Spleen (tissue), 13 donors: ENCODE data around the gene NIP7. TPM values are rescaled to one million over a fixed set of nuclear protein-coding genes. Genes with fewer than 3 reads are reported as not detected.
"Not testable (repeated sequence)": the region's sequence is repeated elsewhere in the genome, so short reads cannot be mapped to it uniquely, and the experiment has no call there.

ENCODE experiments used
- DNase-seq: peaks from one replicate; pipeline ENCODE4 v3.0.0-alpha.2; 2020
- H3K27ac ChIP-seq, 8 donors: fragments of 200-600 bp; sonication (generic) in 7 of 8; 1 replicate in 4 of 8; 2 replicates in 4 of 8; pipeline versions ENCODE4 v1.5.0 to v1.8.0; 2016 to 2021; ENCODE audit warnings: inconsistent platforms in 4 of 8, mild to moderate bottlenecking in 4 of 8, moderate library complexity in 1 of 8
- H3K27me3 ChIP-seq, 7 donors: fragments of 200-600 bp; sonication (generic) in 6 of 7; replicated peaks in 1 of 7; 1 replicate in 4 of 7; 2 replicates in 3 of 7; pipeline versions ENCODE4 v1.5.0 to v1.8.0; 2016 to 2021; ENCODE audit warnings: inconsistent platforms in 3 of 7, mild to moderate bottlenecking in 1 of 7
- H3K36me3 ChIP-seq, 6 donors: fragments of 200-600 bp; sonication (generic) in 5 of 6; 1 replicate in 4 of 6; 2 replicates in 2 of 6; pipeline versions ENCODE4 v1.5.0 to v1.8.0; 2016 to 2021; ENCODE audit warnings: inconsistent platforms in 2 of 6
- H3K4me1 ChIP-seq, 6 donors: fragments of 200-600 bp; sonication (generic) in 5 of 6; 1 replicate in 3 of 6; 2 replicates in 3 of 6; pipeline versions ENCODE4 v1.5.0 to v1.8.0; 2016 to 2021; ENCODE audit warnings: inconsistent platforms in 3 of 6
- H3K4me3 ChIP-seq, 8 donors: fragments of 200-600 bp; sonication (generic) in 7 of 8; 1 replicate in 4 of 8; 2 replicates in 4 of 8; pipeline versions ENCODE4 v1.5.0 to v1.8.0; 2016 to 2021; ENCODE audit warnings: inconsistent platforms in 4 of 8, mild to moderate bottlenecking in 4 of 8, moderate library complexity in 2 of 8
- H3K9me3 ChIP-seq, 8 donors: fragments of 200-600 bp; sonication (generic) in 7 of 8; 1 replicate in 4 of 8; 2 replicates in 4 of 8; pipeline versions ENCODE4 v1.5.0 to v1.8.0; 2016 to 2021; ENCODE audit warnings: inconsistent platforms in 4 of 8
- POLR2A ChIP-seq, 3 donors: fragments of 450-650 bp; IDR thresholded peaks; one replicate each; pipeline ENCODE4 v1.5.1; 2017; ENCODE audit warnings: antibody characterized with exemption in 3 of 3, mild to moderate bottlenecking in 1 of 3
- POLR2AphosphoS5 ChIP-seq, 3 donors: sonication (generic); formaldehyde crosslinking; IDR thresholded peaks; one replicate each; pipeline ENCODE4 v1.5.1; 2017; ENCODE audit warnings: antibody characterized with exemption in 3 of 3
- WGBS, 5 donors: extraction: QIAGEN DNeasy Blood & Tissue Kit in 3 of 5; methylation state at CpG; one replicate each; pipeline versions ENCODE4 v1.1.5 to v1.1.7; 2013 to 2018; 5-methylcytosine and 5-hydroxymethylcytosine counted together
- intact Hi-C: fragments of 100-400 bp; cut with DNase I; formaldehyde crosslinking; loops from one replicate; pipeline ENCODE4 v1.15.0; 2023; ENCODE audit warnings: low total_unique reads
- long read RNA-seq, 2 donors: transcript quantifications; one replicate each; lab custom pipeline, GENCODE V29; 2026
- polyA plus RNA-seq, 3 donors: library from polyadenylated mRNA; stranded (reverse); fragments of 200-250 nt; gene quantifications; one replicate each; pipeline ENCODE4 v1.2.1, GENCODE V29; 2013
- total RNA-seq, 7 donors: library from RNA; depleted of rRNA in 3 of 7; stranded (reverse); fragments of >200 nt in 3 of 7; fragmentation: NEBNext Ultra II Directional in 4 of 7; extraction: Animal tissue kit (Norgen Biotek cat#: 25700) in 4 of 7; gene quantifications; one replicate each; pipeline versions ENCODE4 v1.1.0 to v1.2.1, GENCODE V29; 2016 to 2021
- TF ChIP-seq, protein P1 (sequence below), 11 experiments: fragments of 200-600 bp in 7 of 11; fragments of 450-650 bp in 4 of 11; sonication (generic) in 4 of 11; IDR thresholded peaks in 8 of 11; conservative IDR thresholded peaks in 3 of 11; 1 replicate in 7 of 11; 2 replicates in 4 of 11; pipeline versions ENCODE4 v1.4.0 to v1.8.0; 2016 to 2021; ENCODE audit warnings: antibody characterized with exemption in 11 of 11, inconsistent platforms in 4 of 11, mild to moderate bottlenecking in 1 of 11
- donor health status: healthy with polysubstance abuse.
- donor health status: DM: no; HTN: no; CAD: no; lungs with moderate emphysema.
- donor health status: DM: no; HTN: no; CAD: no.
- donor health status: Bipolar disorder and iron deficiency.
- donor health status: healthy.
- donor health status: DM: no; HTN: no; CAD: no.
- donor health status: DM: yes; HTN: yes; CAD: no.

NIP7 gene
- 10 to 100 TPM; 10.2 to 25.0 (median 20.0) TPM for total RNA-seq
- polyA plus RNA-seq: 10 to 100 TPM; 14.0 to 20.6 (median 16.9) TPM
- long read RNA-seq, donor 1, transcript NIP7-201 (5 exons, 2,402 nt): major isoform, 14 of 22 reads
- long read RNA-seq, donor 1, partial matches to known transcripts: 6 of 22 reads
- long read RNA-seq, donor 1, other reads (novel, unspliced or antisense): 0 of 22 reads
- long read RNA-seq, donor 2, transcript NIP7-201 (5 exons, 2,402 nt): major isoform, 7 of 12 reads
- long read RNA-seq, donor 2, partial matches to known transcripts: 5 of 12 reads
- long read RNA-seq, donor 2, other reads (novel, unspliced or antisense): 0 of 12 reads

DNA sequence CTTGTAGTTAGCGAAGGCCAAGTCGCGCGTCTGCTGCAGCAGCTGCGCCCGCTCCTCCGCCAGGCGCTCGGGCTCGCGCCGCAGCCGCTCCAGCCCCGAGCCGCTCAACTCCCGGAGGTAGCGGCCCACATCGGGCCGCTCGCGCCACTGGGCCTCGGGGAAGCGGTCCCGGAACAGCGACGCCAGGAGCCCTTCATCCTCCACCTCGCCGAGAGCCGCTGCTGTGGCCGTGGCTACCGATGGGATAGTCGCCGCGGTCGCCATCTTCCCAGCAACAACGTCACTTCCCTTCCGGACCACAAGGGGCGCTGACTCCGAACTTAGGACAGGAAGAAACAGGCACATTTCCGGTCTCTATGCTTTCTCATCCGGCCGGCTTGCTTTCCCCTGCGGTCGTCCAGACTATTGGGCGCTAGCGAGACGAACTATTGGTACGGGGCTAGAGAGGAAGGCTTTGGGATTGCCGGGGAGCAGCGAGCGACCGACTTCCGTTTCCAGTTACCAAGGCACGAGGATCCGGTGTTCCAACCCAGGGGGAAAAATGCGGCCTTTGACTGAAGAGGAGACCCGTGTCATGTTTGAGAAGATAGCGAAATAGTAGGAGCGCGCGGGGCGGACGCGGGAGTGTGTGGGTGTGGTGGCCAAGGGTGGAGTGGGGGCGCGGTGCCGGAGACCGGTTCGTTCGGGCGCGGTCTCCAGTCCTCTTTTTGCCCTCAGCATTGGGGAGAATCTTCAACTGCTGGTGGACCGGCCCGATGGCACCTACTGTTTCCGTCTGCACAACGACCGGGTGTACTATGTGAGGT lies at the start of gene NIP7, which contains the start of gene COG8:
NIP7 (plus strand) TSS at position 484 of the 806 bp plus-strand sequence; CDS start at position 542, 58 bp downstream.
COG8 (minus strand) TSS at position 276 of the 806 bp plus-strand sequence; CDS start at position 264, 12 bp downstream.
- Histone ChIP-seq H3K27me3 (no peaks in the 10 kb centered on the region), H3K9me3 (no peaks in the 10 kb centered on the region), H3K36me3 (peaks cover 0 to 62% (median 56%) of the 10 kb centered on the region in 6 donors), H3K4me1 (peaks cover 21 to 68% (median 38%) of the 10 kb centered on the region in 6 donors), H3K4me3 (peak within 1 kb of the TSS; percentile 74 to 97 (median 90)), H3K27ac (peak within 1 kb of the TSS; percentile 83 to 97 (median 92))
- DNase-seq: peak; percentile 97
- WGBS, 5 donors: 0% methylated on average over 47 to 77 of the region's 77 CpGs
- TF ChIP-seq POLR2A (IDR thresholded peaks at IDR 0.05) (peak in 1 of 3 donors; percentile 14), POLR2AphosphoS5 (IDR thresholded peaks at IDR 0.05) (peak; percentile 91 to 96 (median 94))
- TF ChIP-seq, protein P1, sequence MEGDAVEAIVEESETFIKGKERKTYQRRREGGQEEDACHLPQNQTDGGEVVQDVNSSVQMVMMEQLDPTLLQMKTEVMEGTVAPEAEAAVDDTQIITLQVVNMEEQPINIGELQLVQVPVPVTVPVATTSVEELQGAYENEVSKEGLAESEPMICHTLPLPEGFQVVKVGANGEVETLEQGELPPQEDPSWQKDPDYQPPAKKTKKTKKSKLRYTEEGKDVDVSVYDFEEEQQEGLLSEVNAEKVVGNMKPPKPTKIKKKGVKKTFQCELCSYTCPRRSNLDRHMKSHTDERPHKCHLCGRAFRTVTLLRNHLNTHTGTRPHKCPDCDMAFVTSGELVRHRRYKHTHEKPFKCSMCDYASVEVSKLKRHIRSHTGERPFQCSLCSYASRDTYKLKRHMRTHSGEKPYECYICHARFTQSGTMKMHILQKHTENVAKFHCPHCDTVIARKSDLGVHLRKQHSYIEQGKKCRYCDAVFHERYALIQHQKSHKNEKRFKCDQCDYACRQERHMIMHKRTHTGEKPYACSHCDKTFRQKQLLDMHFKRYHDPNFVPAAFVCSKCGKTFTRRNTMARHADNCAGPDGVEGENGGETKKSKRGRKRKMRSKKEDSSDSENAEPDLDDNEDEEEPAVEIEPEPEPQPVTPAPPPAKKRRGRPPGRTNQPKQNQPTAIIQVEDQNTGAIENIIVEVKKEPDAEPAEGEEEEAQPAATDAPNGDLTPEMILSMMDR (IDR thresholded peaks at IDR 0.05 in 8 of 11, conservative IDR thresholded peaks at IDR 0.05 in 3 of 11): peak; percentile 84 to 98 (median 94)
- intact Hi-C loops: no loop called here

DNA sequence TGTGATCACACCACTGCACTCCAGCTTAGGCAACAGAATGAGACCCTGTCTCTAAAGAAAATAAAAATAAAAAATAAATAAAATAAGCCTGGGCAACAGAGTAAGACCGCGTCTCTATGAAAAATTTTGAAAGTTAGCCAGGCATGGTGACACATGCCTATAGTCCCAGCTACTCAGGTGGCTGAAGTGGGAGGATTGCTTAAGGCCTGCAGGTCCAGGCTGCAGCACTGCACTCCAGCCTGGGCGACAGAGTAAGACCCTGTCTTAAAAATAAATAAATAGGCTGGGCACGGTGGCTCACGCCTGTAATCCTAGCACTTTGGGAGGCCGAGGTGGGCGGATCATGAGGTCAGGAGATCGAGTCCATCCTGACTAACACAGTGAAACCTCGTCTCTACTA lies 47.9 kb upstream of the NIP7 start:
- intact Hi-C loops, H3K27ac ChIP-seq, DNase-seq, H3K27me3 ChIP-seq, H3K4me3 ChIP-seq, H3K9me3 ChIP-seq: not testable (repeated sequence)
- peaks cover 0 to 10% (median 9%) of the 10 kb centered on the region in 6 donors for H3K4me1 ChIP-seq
- H3K36me3 ChIP-seq: peaks cover 0 to 48% (median 0%) of the 10 kb centered on the region in 6 donors
- WGBS, 5 donors: 87 to 96% (median 95%) methylated on average over 9 of the region's 9 CpGs

DNA sequence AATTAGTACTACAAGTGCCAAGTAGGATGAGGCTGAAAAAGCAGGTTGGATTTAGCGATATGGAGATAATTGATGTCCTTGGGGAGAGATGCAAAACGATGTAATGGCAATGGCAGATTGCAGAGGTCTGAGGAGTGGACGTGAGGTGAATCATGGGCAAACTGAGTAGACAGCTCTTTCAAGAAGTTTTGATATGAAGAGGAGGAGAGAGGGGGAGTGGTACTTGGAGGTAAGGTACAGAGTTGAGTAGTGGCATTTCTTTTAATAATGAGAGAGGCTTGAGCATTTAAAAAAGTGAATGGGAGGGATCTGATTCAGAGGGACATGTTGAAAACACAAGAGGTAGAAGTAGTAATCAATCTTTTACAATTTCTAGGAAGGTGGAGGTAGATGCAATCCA lies 46.2 kb upstream of the NIP7 start:
- no peak for DNase-seq
- TF ChIP-seq POLR2A (IDR thresholded peaks at IDR 0.05) (no peak), POLR2AphosphoS5 (IDR thresholded peaks at IDR 0.05) (no peak)
- TF ChIP-seq, protein P1 (IDR thresholded peaks at IDR 0.05 in 8 of 11, conservative IDR thresholded peaks at IDR 0.05 in 3 of 11): no peak
- Histone ChIP-seq H3K36me3 (peaks cover 0 to 54% (median 0%) of the 10 kb centered on the region in 6 donors), H3K9me3 (no peaks in the 10 kb centered on the region), H3K4me1 (peaks cover 0 to 7% (median under 1%) of the 10 kb centered on the region in 6 donors), H3K27me3 (no peaks in the 10 kb centered on the region), H3K27ac (no peak overlapping the region), H3K4me3 (no peak overlapping the region)
- WGBS, 5 donors: 65 to 85% (median 81%) methylated on average over 3 of the region's 3 CpGs
- intact Hi-C loops: no loop called here

DNA sequence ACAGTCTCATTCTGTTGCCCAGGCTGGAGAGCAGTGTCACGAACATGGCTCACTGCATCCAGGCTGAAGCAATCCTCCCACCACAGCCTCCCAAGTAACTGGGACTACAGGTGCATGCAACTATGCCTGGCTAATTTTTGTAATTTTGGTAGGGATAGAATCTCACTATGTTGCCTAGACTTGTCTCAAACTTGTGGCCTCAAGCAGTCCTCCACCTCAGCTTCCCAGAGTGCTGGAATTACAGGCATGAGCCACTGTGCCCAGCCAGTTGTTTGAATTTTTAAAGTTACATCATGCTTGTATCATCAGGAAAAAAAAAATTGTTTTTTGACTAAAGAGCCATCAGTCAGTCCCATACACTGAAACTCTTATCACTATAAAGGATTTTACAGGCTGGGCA lies 45.5 kb upstream of the NIP7 start:
- WGBS, 5 donors: 81 to 100% (median 92%) methylated on average over 1 of the region's 1 CpG
- H3K4me1 ChIP-seq: peaks cover 0 to 13% (median 3%) of the 10 kb centered on the region in 6 donors
- H3K36me3 ChIP-seq: peaks cover 0 to 50% (median 0%) of the 10 kb centered on the region in 6 donors
- DNase-seq: no peak
- no peaks in the 10 kb centered on the region for H3K9me3 ChIP-seq
- intact Hi-C loops: no loop called here
- TF ChIP-seq, protein P1 (IDR thresholded peaks at IDR 0.05 in 8 of 11, conservative IDR thresholded peaks at IDR 0.05 in 3 of 11): no peak
- H3K27me3 ChIP-seq: no peaks in the 10 kb centered on the region
- H3K4me3 ChIP-seq: no peak overlapping the region
- no peak overlapping the region for H3K27ac ChIP-seq

DNA sequence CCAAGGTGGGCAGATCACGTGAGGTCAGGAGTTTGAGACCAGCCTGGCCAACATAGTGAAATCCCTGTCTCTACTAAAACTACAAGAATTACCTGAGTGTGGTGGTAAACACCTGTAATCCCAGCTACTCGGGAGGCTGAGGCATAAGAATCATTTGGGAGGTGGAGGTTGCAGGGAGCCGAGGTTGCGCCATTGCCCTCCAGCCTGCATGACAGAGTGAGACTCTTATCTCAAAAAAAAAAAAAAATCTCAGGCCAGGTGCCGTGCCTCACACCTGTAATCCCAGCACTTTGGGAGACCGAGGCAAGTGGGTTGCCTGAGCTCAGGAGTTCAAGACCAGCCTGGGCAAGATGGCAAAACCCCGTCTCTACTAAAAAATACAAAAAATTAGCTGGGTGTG lies 42.8 kb upstream of the NIP7 start:
- 96 to 100% (median 98%) methylated on average over 7 of the region's 7 CpGs for WGBS, 5 donors
- H3K27ac ChIP-seq, H3K4me3 ChIP-seq, H3K27me3 ChIP-seq, H3K9me3 ChIP-seq, DNase-seq, intact Hi-C loops: not testable (repeated sequence)
- Histone ChIP-seq H3K36me3 (peaks cover 0 to 58% (median 18%) of the 10 kb centered on the region in 6 donors), H3K4me1 (peaks cover 0 to 29% (median 4%) of the 10 kb centered on the region in 6 donors)
